Activated naive CD4-positive, alpha-beta T cell treated with anti-CD3 and anti-CD28 coated beads, Interleukin-2, amount 10 ng/mL, durations not matched to agents 7 days and 5 days (primary cell): ENCODE results near the gene TTC9B.

Experiments used
- CTCF ChIA-PET: fragments of 350-600 bp; sonication (Branson Sonifier 250); formaldehyde crosslinking; loops from one replicate; lab custom pipeline; 2021; ENCODE audit warnings: antibody characterized with exemption; lab: Charles Lee
- DNase-seq: peaks from one replicate; pipeline ENCODE4 v3.0.0-alpha.2; 2020
- H3K27ac Mint-ChIP-seq: one replicate; pipeline ENCODE4 v1.8.0; 2021; ENCODE audit warnings: mild to moderate bottlenecking, moderate library complexity, mixed read lengths
- H3K27me3 Mint-ChIP-seq: one replicate; pipeline ENCODE4 v1.8.0; 2021; ENCODE audit warnings: mild to moderate bottlenecking, mixed read lengths
- H3K36me3 Mint-ChIP-seq: one replicate; pipeline ENCODE4 v1.8.0; 2021; ENCODE audit warnings: mixed read lengths
- H3K4me1 Mint-ChIP-seq: one replicate; pipeline ENCODE4 v1.8.0; 2021; ENCODE audit warnings: mixed read lengths
- H3K4me3 Mint-ChIP-seq: one replicate; pipeline ENCODE4 v1.8.0; 2021; ENCODE audit warnings: mild to moderate bottlenecking, moderate library complexity, mixed read lengths
- H3K9me3 Mint-ChIP-seq: one replicate; pipeline ENCODE4 v1.8.0; 2021; ENCODE audit warnings: mixed read lengths

TTC9B gene

DNA sequence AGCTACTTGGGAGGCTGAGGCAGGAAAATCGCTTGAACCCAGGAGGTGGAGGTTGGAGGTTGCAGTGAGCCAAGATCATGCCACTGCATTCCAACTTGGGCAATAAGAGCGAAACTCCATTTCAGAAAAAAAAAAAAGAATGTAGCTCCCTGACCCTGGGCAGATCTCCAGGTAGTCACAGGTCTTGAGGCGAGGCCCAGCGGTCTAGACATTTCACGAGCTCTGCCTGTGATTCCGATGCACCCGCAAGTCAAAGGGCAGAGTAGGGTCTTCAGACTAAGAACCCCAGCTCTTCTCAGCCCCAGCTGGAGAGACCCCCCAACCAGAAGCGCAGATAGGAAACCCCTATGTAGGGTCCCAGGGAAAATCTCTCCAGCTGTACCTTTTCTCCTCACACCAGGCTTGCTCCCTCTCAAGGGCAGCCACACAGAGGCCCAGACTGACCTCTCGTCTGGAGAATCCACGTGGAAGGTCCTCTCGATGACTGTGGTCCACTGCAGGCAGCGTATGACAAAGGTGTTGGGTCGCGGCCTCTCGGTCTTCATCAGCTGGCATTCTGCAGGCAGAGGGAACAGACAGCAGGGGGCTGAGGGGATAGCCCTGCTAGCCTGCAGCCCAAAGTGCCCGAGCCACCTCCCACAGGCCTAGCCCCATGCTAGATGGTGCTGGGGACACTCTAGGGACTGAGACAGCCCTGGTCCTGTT lies 36.7 kb upstream of the TTC9B start:
- H3K4me3 Mint-ChIP-seq, result no peak overlapping the region
- DNase-seq, result no peak
- peaks cover 31% of the 10 kb centered on the region for H3K36me3 Mint-ChIP-seq
- no peaks in the 10 kb centered on the region for H3K9me3 Mint-ChIP-seq
- CTCF ChIA-PET, result interaction anchor here (0.6 kb wide), 1 partner anchor 120 kb away, joined by 3 read pairs; no protein-coding TSS in a partner anchor
- H3K27ac Mint-ChIP-seq, result no peak overlapping the region
- H3K4me1 Mint-ChIP-seq, result no peaks in the 10 kb centered on the region
- no peaks in the 10 kb centered on the region for H3K27me3 Mint-ChIP-seq

DNA sequence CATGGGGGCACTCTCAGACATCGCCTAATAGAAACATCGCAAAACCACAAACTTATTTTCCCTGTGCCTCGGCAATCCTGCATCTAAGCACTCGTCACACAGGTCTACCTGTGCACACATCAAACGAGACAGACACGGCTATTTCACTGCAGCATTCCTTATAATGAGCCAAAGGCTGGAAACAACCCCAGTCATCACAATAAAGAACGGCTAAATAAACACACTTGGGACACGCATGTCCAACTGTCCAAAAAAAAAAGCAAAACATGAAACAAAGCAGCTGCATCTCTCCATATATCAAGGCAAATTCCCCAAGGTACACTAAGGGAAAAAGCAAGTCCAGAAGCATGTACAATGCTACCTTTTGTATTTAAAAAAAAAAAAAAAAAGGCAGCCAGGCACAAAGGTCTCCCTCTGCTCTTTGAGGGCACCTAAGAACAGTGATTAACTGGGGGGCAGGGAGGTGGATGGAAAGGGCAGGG lies 35.5 kb upstream of the TTC9B start:
- DNase-seq, result no peak
- Mint-ChIP-seq H3K27ac (no peak overlapping the region), H3K9me3 (no peaks in the 10 kb centered on the region), H3K27me3 (no peaks in the 10 kb centered on the region), H3K4me3 (no peak overlapping the region), H3K4me1 (no peaks in the 10 kb centered on the region), H3K36me3 (peaks cover 32% of the 10 kb centered on the region)
- CTCF ChIA-PET, result no interaction called here

GRCh38 chr19:40252395-40252794 lies 34.2 kb upstream of the TTC9B start:
- Mint-ChIP-seq H3K4me3 (no peak overlapping the region), H3K27ac (no peak overlapping the region), H3K36me3 (peaks cover 29% of the 10 kb centered on the region), H3K9me3 (no peaks in the 10 kb centered on the region), H3K27me3 (no peaks in the 10 kb centered on the region), H3K4me1 (no peaks in the 10 kb centered on the region)
- CTCF ChIA-PET, result interaction anchor here (0.6 kb wide), 1 partner anchor 84 kb away, joined by 3 read pairs; no protein-coding TSS in a partner anchor
- no peak for DNase-seq

- H3K27me3 Mint-ChIP-seq, result no peaks in the 10 kb centered on the region
- H3K36me3 Mint-ChIP-seq, result peaks cover 29% of the 10 kb centered on the region
- H3K9me3 Mint-ChIP-seq, result no peaks in the 10 kb centered on the region
- no peaks in the 10 kb centered on the region for H3K4me1 Mint-ChIP-seq
- no peak overlapping the region for H3K4me3 Mint-ChIP-seq
- DNase-seq, result no peak
- CTCF ChIA-PET, result no interaction called here
- no peak overlapping the region for H3K27ac Mint-ChIP-seq
Observed at GRCh38 chr19:40251991-40252390, 33.8 kb upstream of the TTC9B start.

DNA sequence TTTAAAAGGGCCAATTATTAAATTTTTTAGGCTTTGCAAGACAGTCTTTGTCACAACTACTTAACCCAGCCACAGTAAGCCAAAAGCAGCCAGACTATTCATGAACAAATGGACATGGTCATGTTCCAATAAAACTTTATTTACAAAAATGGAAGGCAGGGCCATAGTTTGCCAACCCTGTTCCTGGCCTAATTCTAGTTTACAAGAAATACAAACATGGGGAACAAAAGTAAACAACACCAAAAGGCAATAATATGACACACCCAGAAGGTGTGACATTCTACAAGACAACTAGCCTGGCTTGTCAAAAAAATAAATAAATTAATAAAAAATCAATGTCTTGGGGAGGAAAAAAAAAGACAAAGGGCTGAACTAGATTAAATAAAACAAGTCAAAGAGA lies 33.1 kb upstream of the TTC9B start:
- H3K27ac Mint-ChIP-seq, result no peak overlapping the region
- H3K4me3 Mint-ChIP-seq, result no peak overlapping the region
- no peaks in the 10 kb centered on the region for H3K4me1 Mint-ChIP-seq
- H3K9me3 Mint-ChIP-seq, result no peaks in the 10 kb centered on the region
- peaks cover 28% of the 10 kb centered on the region for H3K36me3 Mint-ChIP-seq
- no peaks in the 10 kb centered on the region for H3K27me3 Mint-ChIP-seq
- DNase-seq, result no peak
- CTCF ChIA-PET, result no interaction called here

DNA sequence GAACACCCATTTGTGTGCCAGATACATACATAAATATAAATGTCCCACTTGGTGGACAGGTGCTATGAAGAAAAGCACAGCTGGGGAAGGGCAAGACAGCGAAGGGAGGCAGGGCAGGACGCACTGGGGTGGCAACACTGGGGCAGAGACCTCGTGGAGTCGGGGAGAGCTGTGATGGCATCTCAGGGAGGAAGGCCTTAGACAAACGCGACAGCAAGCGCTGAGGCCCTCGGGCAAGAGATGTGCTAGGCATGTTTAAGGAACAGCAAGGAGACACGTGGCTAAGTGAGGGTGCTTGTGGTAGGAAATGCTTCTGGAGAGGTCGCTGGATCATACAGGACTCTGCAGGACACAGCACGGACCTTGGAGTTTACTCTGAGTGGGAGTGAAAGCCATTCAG lies 31.6 kb upstream of the TTC9B start:
- H3K4me3 Mint-ChIP-seq, result no peak overlapping the region
- CTCF ChIA-PET, result no interaction called here
- no peak for DNase-seq
- no peaks in the 10 kb centered on the region for H3K9me3 Mint-ChIP-seq
- no peaks in the 10 kb centered on the region for H3K27me3 Mint-ChIP-seq
- H3K36me3 Mint-ChIP-seq, result peaks cover 14% of the 10 kb centered on the region
- peak overlapping the region; percentile 2 for H3K27ac Mint-ChIP-seq
- H3K4me1 Mint-ChIP-seq, result no peaks in the 10 kb centered on the region

DNA sequence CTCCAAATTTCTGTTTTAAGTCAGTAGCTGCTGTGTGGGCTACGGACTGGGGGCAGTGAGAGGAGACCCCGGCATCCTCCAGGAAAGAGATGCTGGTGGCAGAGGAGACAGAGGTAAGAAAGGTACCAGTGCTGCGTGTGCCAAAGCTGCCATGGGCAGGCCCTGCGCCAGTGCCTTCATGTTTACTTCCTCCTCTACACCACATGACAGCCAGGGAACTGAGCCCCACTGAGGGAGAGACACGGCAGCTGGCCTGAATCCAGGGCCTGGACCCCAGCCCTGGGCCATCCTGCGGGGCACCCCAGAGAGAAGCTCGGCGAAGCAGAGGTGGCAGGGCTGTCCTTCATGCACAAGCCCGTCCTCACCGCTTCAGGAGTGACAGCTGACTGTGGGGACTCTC lies 31.0 kb upstream of the TTC9B start:
- Mint-ChIP-seq H3K4me1 (no peaks in the 10 kb centered on the region), H3K4me3 (no peak overlapping the region), H3K9me3 (no peaks in the 10 kb centered on the region), H3K36me3 (peaks cover 12% of the 10 kb centered on the region), H3K27me3 (no peaks in the 10 kb centered on the region), H3K27ac (no peak overlapping the region)
- CTCF ChIA-PET, result no interaction called here
- no peak for DNase-seq

DNA sequence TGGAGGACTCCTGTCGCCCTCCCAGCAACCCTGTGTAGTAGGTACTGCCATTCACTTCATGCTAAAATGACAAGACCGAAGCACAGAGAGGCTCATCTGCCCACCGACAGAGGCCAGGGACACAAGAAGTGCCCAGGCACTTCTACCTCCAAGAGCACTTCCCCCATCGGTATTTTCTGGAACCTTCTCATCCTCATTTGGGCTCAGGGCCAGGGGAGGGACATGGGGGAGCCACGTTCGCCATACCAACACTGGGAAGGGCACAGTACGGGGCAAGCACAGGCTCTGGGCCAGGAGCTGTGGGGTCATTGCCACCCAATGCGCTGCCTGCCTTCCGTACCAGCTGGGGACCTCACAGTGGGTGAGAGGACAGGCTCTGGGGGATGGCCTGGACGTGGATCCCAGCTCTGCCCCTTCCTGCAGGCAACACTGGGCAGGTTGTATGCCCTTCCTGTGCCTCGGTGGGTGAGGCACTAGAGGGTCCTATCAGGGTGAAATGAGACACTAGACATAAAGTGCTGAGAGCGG lies 29.6 kb upstream of the TTC9B start:
- CTCF ChIA-PET, result no interaction called here
- Mint-ChIP-seq H3K9me3 (no peaks in the 10 kb centered on the region), H3K27ac (no peak overlapping the region), H3K27me3 (no peaks in the 10 kb centered on the region), H3K4me1 (no peaks in the 10 kb centered on the region), H3K4me3 (no peak overlapping the region), H3K36me3 (peaks cover 8% of the 10 kb centered on the region)
- no peak for DNase-seq

GRCh38 chr19:40247178-40247577 lies 29.0 kb upstream of the TTC9B start:
- no peaks in the 10 kb centered on the region for H3K27me3 Mint-ChIP-seq
- no peak overlapping the region for H3K27ac Mint-ChIP-seq
- CTCF ChIA-PET, result no interaction called here
- no peak for DNase-seq
- H3K4me1 Mint-ChIP-seq, result no peaks in the 10 kb centered on the region
- peaks cover 8% of the 10 kb centered on the region for H3K36me3 Mint-ChIP-seq
- H3K4me3 Mint-ChIP-seq, result no peak overlapping the region
- H3K9me3 Mint-ChIP-seq, result no peaks in the 10 kb centered on the region

- CTCF ChIA-PET, result no interaction called here
- no peaks in the 10 kb centered on the region for H3K9me3 Mint-ChIP-seq
- no peak overlapping the region for H3K4me3 Mint-ChIP-seq
- no peak overlapping the region for H3K27ac Mint-ChIP-seq
- no peak for DNase-seq
- H3K4me1 Mint-ChIP-seq, result no peaks in the 10 kb centered on the region
- H3K36me3 Mint-ChIP-seq, result peaks cover 4% of the 10 kb centered on the region
- no peaks in the 10 kb centered on the region for H3K27me3 Mint-ChIP-seq
Observed at GRCh38 chr19:40246292-40247073, 28.3 kb upstream of the TTC9B start.

GRCh38 chr19:40245506-40246128 lies 27.4 kb upstream of the TTC9B start:
- CTCF ChIA-PET, result no interaction called here
- H3K27me3 Mint-ChIP-seq, result no peaks in the 10 kb centered on the region
- H3K9me3 Mint-ChIP-seq, result no peaks in the 10 kb centered on the region
- H3K36me3 Mint-ChIP-seq, result peaks cover 7% of the 10 kb centered on the region
- no peak for DNase-seq
- no peak overlapping the region for H3K27ac Mint-ChIP-seq
- no peaks in the 10 kb centered on the region for H3K4me1 Mint-ChIP-seq
- H3K4me3 Mint-ChIP-seq, result no peak overlapping the region

DNA sequence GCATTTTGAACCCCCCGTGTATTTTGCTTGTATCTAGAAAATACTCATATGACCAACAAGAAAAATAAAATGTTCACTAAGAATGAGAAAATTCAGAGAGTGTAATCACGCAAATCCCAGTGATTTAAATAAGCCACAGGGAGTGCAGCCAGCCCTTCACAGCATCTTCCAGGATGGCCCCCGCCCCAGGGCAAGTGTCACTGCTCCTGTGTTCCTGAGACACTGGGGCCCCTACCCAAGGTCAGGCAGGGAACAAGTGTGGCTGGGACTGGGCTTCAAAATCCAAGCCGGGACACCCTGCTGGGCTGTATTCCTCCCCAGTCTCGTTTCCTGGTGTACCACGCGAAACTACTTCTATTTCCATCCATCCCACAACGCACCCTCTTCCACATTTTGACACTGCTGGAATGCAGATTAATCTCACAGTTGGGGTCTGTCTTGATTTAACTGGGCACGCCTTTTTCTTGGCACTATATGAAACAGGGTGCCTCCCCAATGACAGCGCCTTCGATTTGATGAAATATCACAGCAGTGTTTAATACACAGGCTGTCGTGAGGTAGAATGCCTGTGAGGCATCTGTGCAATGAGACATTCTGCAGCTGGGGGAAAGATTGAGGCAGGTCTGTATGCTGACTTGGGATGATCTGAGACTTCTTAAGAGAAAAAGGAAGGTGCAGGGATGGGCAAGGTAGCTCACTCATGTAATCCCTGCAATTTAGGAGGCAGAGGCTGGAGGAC lies 26.6 kb upstream of the TTC9B start:
- CTCF ChIA-PET, result no interaction called here
- Mint-ChIP-seq H3K4me1 (no peaks in the 10 kb centered on the region), H3K27ac (no peak overlapping the region), H3K27me3 (no peaks in the 10 kb centered on the region), H3K36me3 (peaks cover 5% of the 10 kb centered on the region), H3K4me3 (no peak overlapping the region), H3K9me3 (no peaks in the 10 kb centered on the region)
- no peak for DNase-seq

DNA sequence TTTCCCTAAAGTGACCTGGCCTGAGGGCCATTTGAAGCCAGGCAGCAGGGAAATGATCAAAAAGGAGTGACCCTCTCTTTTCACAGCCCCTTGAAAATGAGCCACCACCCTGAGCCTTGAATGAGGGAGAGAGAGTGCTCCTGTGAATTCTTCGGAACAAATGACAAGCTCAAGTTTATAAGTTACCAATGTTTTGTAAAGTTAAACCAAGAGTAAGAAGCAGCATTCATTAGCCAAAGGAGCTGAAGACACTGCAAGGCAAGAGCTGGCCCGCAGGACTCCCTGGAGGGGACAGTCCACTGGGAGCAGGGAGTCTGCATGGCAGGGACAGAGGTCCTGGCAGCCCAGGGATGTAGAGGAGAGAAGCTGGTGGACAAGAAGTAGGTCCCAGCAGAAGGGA lies 25.0 kb upstream of the TTC9B start:
- CTCF ChIA-PET, result interaction anchor here (1.6 kb wide), 1 partner anchor 62 kb away, joined by 4 read pairs; no protein-coding TSS in a partner anchor
- no peaks in the 10 kb centered on the region for H3K9me3 Mint-ChIP-seq
- no peaks in the 10 kb centered on the region for H3K4me1 Mint-ChIP-seq
- H3K27me3 Mint-ChIP-seq, result no peaks in the 10 kb centered on the region
- peaks cover 10% of the 10 kb centered on the region for H3K36me3 Mint-ChIP-seq
- DNase-seq, result no peak
- H3K27ac Mint-ChIP-seq, result no peak overlapping the region
- no peak overlapping the region for H3K4me3 Mint-ChIP-seq

DNA sequence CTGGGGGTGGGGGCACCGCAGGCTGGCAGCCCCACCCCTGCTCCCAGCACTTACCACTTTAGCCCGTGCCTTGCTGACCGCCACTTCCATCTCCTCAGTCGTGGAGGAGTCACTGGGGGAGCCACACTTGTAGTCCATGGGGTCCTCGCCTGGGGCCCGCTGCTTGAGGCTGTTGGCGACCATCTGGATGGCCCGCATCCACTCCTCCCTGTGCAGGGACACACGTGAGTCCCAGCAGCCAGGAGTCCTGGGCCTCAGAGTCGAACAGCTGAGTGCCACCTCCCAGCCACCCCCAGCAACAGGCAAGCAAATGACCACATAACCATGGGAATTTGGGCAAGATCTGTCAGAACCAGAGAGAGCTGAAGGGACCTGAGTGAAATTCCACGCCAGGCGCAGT lies 24.3 kb upstream of the TTC9B start:
- Mint-ChIP-seq H3K36me3 (peaks cover 12% of the 10 kb centered on the region), H3K27me3 (no peaks in the 10 kb centered on the region), H3K27ac (no peak overlapping the region), H3K4me3 (no peak overlapping the region), H3K4me1 (no peaks in the 10 kb centered on the region), H3K9me3 (no peaks in the 10 kb centered on the region)
- DNase-seq, result no peak
- CTCF ChIA-PET, result interaction anchor here (1.6 kb wide), 1 partner anchor 63 kb away, joined by 4 read pairs; no protein-coding TSS in a partner anchor
